Cortex of kidney (tissue), 1 donor: ENCODE data around the gene HECTD2.
"Not testable (repeated sequence)": the region's sequence is repeated elsewhere in the genome, so short reads cannot be mapped to it uniquely, and the experiment has no call there.

Experiments
- DNase-seq: peaks from one replicate; lab custom pipeline; 2025; lab: John Stamatoyannopoulos, UW

Gene HECTD2, protein sequence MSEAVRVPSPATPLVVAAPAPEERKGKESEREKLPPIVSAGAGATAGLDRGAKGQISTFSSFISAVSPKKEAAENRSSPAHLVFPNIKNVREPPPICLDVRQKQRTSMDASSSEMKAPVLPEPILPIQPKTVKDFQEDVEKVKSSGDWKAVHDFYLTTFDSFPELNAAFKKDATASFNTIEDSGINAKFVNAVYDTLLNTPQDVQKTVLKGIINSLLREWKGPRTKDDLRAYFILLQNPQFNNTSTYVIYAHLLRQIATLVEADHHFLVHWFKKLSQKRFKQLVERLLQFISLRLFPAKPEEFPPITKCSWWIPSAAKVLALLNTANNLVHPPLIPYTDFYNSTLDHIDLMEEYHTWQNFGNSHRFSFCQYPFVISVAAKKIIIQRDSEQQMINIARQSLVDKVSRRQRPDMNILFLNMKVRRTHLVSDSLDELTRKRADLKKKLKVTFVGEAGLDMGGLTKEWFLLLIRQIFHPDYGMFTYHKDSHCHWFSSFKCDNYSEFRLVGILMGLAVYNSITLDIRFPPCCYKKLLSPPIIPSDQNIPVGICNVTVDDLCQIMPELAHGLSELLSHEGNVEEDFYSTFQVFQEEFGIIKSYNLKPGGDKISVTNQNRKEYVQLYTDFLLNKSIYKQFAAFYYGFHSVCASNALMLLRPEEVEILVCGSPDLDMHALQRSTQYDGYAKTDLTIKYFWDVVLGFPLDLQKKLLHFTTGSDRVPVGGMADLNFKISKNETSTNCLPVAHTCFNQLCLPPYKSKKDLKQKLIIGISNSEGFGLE

GRCh38 chr10:91409869-91410637, at the start of gene HECTD2:
TSS of gene HECTD2 (plus strand) at chr10:91410344. CDS start at chr10:91410439, 95 bp downstream.
- DNase-seq: no peak

DNA sequence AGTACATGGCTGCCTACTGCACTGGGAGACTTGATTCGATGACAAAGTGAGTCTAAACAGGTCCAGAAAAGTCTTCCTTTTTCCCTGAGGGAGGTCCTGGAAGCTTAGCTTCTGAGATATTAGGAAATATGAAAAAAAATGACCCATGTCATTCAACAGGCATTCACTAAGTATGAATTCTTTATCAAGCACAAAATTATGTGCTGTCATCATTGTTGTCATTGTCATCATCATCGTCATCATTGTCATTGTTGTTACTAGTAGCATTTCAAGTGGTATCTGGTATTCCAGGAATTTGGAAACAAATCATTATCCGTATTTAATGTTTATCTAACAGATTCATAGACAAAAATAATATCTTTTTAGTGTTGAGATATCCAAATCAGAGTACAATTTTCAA, 49.7 kb upstream of the HECTD2 start:
- no peak for DNase-seq

DNA sequence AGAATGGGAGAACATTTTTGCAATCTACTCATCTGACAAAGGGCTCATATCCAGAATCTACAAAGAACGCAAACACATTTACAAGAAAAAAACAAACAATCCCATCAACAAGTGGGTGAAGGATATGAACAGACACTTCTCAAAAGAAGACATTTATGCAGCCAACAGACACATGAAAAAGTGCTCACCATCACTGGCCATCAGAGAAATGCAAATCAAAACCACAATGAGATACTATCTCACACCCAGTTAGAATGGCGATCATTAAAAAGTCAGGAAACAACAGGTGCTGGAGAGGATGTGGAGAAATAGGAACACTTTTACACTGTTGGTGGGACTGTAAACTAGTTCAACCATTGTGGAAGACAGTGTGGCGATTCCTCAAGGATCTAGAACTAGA, 44.6 kb upstream of the HECTD2 start:
- DNase-seq: not testable (repeated sequence)

DNA sequence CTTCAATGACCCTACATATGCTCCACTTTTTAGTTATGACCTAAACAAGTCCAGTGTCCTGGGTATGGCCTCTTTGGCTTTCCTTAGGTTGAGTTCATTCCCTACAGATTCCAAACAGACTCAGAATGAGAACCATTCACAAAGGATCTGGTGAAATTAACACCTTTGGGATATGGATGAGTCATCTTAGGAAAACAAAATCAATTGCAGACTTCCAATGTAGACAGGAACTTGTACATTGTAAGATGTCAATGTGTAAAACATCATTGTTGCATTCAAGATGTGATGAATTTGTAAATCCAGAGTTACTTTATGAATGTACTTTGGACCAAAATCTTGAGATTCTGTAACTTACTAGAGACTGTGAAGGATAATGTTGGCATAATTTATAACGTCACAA, 43.4 kb upstream of the HECTD2 start:
- no peak for DNase-seq

DNA sequence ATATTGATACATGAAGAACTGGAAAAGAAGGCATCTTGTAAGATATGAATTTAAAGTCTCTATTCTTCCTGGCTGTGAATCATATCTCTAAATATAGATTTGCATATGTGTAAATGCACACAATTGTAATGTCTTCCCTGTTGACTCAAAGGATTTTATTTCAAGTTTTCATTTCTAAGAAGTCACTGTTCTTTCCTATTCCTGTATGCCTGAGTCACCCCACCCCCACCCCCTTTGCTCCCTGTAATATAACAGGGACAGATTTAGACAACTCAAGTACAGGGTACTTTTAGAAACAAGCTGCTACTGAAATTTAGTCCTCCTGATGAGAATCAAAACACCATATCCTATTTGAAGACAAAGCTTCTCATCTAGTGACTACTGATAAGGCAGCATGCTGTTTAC, 43.0 kb upstream of the HECTD2 start:
- no peak for DNase-seq

GRCh38 chr10:91367558-91367957, 42.6 kb upstream of the HECTD2 start:
- no peak for DNase-seq

DNA sequence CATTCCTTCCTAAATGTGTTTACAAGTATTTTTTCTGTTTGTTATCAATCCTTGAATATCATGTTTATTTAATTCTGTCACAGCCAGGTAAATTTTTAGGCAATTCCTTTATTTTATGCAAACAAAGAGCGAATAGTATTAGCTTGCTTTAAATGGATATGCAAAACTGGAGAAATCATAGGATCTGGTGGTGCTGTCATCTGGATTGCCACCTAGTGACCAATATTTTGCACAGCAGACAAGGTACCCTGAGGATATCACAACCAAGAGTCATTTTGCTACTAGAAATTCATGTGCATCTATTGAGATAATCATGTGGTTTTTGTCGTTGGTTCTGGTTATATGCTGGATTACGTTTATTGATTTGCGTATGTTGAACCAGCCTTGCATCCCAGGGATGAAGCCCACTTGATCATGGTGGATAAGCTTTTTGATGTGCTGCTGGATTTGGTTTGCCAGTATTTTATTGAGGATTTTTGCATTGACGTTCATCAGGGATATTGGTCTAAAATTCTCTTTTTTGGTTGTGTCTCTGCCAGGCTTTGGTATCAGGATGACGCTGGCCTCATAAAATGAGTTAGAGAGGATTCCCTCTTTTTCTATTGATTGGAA, 40.1 kb upstream of the HECTD2 start:
- not testable (repeated sequence) for DNase-seq

DNA sequence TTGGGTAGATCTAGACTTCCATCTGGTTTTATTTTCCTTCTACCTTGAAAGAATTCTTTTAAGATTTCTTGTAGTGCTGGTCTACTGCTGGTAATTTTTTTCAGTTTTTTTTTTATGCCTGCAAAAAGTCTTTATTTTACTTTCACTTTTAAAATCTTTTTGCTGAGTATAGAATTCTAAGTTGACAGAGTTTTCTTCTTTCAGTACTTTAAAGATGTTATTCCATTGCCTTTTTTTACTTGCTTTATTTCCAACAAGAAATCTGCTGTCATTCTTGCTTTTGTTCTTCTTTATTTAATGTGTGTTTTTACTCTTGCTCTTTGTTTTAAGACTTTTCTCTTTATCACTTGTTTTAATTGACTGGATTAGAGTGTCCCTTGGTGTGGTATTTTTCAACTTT, 36.1 kb upstream of the HECTD2 start:
- DNase-seq: no peak

- no peak for DNase-seq
These were observed 32.1 kb upstream of the HECTD2 start for GRCh38 chr10:91378061-91378460.

- DNase-seq: no peak
These were observed 29.3 kb upstream of the HECTD2 start for GRCh38 chr10:91380873-91381256.

DNA sequence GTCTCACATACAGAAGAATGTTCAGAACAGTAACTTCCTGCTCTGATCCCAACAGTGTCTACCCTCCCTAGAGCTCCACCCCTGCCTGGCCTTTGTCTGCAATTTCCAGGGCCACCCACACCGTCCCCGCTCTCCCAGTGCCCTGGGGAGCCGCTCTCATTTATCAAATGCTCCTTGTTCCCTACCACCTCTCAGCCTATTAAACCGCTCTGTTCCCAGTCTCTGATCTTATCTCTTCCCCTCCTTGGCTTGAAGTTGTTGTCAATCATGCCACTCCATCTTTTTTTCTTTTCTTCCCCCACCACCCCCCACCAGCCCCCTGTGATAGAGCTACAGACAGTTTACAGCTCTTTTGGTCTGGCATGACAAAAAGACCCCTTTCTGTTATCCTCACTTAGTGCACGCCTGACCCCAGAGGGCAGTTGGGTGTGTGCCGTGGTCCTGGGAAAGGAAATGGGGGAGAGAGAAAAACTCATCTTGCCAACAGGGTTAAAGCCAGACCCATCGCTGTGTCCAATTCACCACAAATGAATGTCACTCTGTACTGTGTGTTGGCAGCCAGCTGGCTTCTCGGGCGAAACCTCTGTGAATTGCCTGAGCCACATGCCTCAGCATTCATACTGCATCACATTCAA, 28.8 kb upstream of the HECTD2 start:
- no peak for DNase-seq

- DNase-seq: no peak
These were observed 24.6 kb upstream of the HECTD2 start for GRCh38 chr10:91385306-91386085.

DNA sequence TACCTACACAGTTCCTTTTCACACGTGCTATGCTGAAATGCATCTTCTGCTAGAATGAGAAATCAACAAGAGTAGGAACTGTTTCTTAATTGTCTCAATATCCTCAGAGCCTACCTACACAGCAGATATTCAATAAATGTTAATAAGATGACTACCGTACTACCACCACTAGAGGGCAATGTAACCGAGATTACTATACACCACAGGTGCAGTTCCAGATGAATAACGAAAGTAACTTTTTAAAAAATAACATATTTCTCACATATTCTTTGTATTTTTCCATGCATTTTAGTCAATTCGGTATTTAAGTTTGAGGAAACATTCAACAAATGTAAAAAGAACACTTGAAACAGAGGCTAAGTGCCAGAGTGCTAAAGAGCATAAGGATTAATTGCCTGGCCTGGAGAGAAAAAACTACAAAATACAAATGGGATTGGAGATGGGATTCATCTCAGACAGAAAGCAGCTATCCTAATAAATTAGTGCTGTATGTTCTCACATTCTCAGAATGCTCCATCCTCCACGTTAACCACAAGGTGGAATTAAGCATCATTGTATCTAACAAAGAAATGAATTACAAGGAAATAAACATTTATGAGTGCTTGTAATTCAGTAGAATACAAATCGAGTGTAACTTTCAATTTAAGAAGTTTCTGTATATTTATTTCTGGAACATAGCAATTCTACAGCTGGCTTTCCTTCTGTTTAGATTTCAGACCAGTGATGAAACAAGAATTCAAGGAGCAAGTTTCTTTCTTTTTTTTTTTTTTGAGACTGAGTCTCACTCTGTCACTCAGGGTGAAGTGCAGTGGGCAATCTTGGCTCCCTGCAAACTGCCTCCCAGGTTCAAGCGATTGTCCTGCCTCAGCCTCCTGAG, 20.3 kb upstream of the HECTD2 start:
- DNase-seq: no peak

DNA sequence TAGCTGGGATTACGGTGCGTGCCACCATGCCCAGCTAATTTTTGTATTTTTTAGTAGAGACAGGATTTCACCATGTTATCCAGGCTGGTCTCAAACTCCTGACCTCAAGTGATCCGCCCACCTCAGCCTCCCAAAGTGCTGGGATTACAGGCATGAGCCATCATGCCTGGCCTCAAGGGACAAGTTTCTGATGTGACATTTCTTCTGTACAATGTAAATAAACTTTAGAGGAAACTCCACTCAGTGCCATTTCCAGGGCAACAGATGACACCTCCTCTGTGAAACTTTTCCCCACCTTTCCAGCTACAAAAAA, 19.7 kb upstream of the HECTD2 start:
- DNase-seq: not testable (repeated sequence)

DNA sequence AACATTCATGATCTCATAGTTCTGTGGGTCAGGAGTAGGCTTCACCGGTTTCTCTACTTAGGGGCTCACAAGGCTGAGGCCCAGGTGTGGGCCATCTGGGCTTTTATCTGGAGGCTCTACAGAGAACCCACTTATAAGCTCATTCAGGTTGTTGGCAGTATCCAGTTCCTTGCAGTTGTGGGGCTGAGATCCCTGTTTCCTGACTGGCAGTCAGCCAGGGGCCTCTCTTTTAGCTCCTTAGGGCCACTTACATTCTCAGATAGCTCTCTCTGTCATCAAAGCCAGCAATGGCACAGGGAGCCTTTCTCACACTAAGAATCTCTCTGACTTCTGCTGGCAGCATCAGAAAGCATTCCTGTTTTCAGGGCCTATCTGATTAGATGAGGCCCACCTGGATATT, 18.2 kb upstream of the HECTD2 start:
- DNase-seq: no peak

- DNase-seq: no peak
These were observed 3.8 kb upstream of the HECTD2 start for GRCh38 chr10:91406322-91406721.

GRCh38 chr10:91409069-91409868, 875 bp upstream of the HECTD2 start:
- DNase-seq: no peak

DNA sequence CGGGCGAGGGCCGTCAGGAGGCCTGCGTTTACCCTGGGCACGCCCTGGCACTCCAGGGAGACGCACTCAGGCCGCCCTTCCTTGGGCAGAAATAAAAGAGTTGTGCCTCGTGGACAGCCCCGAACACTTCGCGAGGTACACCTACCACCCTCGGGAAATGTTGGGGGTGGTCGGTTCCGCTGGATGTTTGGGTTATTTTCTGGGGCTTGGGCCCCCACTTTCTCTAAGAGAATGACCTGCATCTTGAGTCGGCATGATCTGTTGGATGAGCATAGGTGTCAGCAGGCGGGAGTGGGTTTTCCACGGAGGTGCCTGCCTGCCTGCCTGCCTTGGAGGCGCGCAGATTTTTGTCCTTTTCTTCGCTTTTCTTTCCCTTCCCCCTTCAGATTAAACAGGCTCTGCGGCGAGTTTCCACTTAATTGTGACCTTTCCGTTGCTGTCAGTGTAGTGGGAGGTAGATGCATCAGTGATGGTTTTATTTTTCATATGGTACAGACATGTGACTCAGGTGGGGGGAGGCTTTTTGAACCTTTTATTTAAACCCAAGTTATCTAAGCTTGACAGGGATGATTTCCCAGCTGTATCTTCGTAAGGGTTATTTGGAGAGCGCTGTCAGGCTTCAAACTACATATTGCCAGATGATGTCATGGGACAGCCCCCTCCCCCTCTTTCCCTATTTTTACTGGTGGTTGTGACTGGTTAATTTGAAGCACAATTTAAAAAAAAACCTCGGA, 661 bp downstream of the HECTD2 start:
- DNase-seq: no peak
